MM.1S (cell line): Measurements from ENCODE around the gene DOLPP1.

ENCODE experiments used
- EZH2 ChIP-seq: fragments of 300-600 bp; sonication (generic); optimal IDR thresholded peaks from 2 replicates; pipeline ENCODE3; 2017; ENCODE audit warnings: low read depth, mild to moderate bottlenecking, antibody characterized with exemption, low read length, mixed read lengths
- EZH2phosphoT487 ChIP-seq: fragments of 300-600 bp; sonication (generic); IDR thresholded peaks from 2 replicates; pipeline ENCODE4 v1.6.1; 2018; ENCODE audit warnings: antibody characterized with exemption, low read length
- TF ChIP-seq, protein P1 (sequence below): fragments of 300-600 bp; sonication (generic); IDR thresholded peaks from 2 replicates; pipeline ENCODE4 v1.5.1; 2016; ENCODE audit warnings: antibody characterized with exemption, low read length, mixed read lengths

GRCh38 chr9:129069862-129070641, 10.9 kb upstream of the DOLPP1 start:
- TF ChIP-seq, protein P1, sequence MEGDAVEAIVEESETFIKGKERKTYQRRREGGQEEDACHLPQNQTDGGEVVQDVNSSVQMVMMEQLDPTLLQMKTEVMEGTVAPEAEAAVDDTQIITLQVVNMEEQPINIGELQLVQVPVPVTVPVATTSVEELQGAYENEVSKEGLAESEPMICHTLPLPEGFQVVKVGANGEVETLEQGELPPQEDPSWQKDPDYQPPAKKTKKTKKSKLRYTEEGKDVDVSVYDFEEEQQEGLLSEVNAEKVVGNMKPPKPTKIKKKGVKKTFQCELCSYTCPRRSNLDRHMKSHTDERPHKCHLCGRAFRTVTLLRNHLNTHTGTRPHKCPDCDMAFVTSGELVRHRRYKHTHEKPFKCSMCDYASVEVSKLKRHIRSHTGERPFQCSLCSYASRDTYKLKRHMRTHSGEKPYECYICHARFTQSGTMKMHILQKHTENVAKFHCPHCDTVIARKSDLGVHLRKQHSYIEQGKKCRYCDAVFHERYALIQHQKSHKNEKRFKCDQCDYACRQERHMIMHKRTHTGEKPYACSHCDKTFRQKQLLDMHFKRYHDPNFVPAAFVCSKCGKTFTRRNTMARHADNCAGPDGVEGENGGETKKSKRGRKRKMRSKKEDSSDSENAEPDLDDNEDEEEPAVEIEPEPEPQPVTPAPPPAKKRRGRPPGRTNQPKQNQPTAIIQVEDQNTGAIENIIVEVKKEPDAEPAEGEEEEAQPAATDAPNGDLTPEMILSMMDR, result no peak
- TF ChIP-seq EZH2phosphoT487, result no peak
- no peak for TF ChIP-seq EZH2
